H1 (cell line): Measurements from ENCODE around the gene DAPK3. TPM values are rescaled to one million over a fixed set of nuclear protein-coding genes. Genes with fewer than 3 reads are reported as not detected.

Experiments
- CTCF ChIA-PET: fragments of 300-600 bp; sonication (Branson Sonifier 250); formaldehyde crosslinking; loops from one replicate; lab custom pipeline; 2021; ENCODE audit not compliant: partially characterized antibody; lab: Charles Lee
- POLR2A ChIA-PET: fragments of 300-600 bp; sonication (Branson Sonifier 250); formaldehyde crosslinking; loops from one replicate; lab custom pipeline; 2021; ENCODE audit warnings: inconsistent platforms; ENCODE audit not compliant: partially characterized antibody; lab: Charles Lee
- DNase-seq, 2 experiments: peaks; one replicate each; pipeline versions ENCODE4 v3.0.0 to v3.0.0-alpha.2; 2010 to 2022; ENCODE audit warnings: low spot score in 2 of 2, low read depth in 1 of 2, mixed read lengths in 1 of 2
- FAIRE-seq: peaks from 2 replicates; lab custom pipeline; 2011; peaks lifted over from hg19 to GRCh38; lab: Jason Lieb, UNC
- H2AFZ ChIP-seq: 2 replicates; pipeline ENCODE4 v1.8.1; 2012; ENCODE audit warnings: low read length, inconsistent platforms
- H2AK5ac ChIP-seq: 2 replicates; pipeline ENCODE4 v1.6.1; 2013; ENCODE audit warnings: low read depth, low read length
- H2BK120ac ChIP-seq: replicated peaks from 2 replicates; pipeline ENCODE3; 2013; ENCODE audit warnings: low read depth, low read length, inconsistent platforms
- H2BK12ac ChIP-seq: 2 replicates; pipeline ENCODE4 v1.6.1; 2013; ENCODE audit warnings: low read depth, low read length
- H2BK15ac ChIP-seq: 2 replicates; pipeline ENCODE4 v1.6.1; 2013; ENCODE audit warnings: low read length
- H2BK20ac ChIP-seq: 2 replicates; pipeline ENCODE4 v1.6.1; 2013; ENCODE audit warnings: low read length
- H2BK5ac ChIP-seq: 2 replicates; pipeline ENCODE4 v1.6.1; 2013; ENCODE audit warnings: low read depth, low read length
- H3K14ac ChIP-seq: 2 replicates; pipeline ENCODE4 v1.6.1; 2013; ENCODE audit warnings: inconsistent platforms; ENCODE audit not compliant: insufficient read length
- H3K18ac ChIP-seq: 2 replicates; pipeline ENCODE4 v1.6.1; 2013; ENCODE audit warnings: low read length; ENCODE audit errors: extremely low read depth
- H3K23ac ChIP-seq: 2 replicates; pipeline ENCODE4 v1.6.1; 2013; ENCODE audit warnings: inconsistent platforms; ENCODE audit not compliant: insufficient read length
- H3K23me2 ChIP-seq: 2 replicates; pipeline ENCODE4 v1.6.1; 2013; ENCODE audit warnings: low read depth, low read length
- H3K27ac ChIP-seq: 2 replicates; pipeline ENCODE4 v1.6.1; 2011; ENCODE audit warnings: low read depth, low read length, inconsistent platforms
- H3K27me3 ChIP-seq, 4 experiments: replicated peaks in 1 of 4; 1 replicate in 1 of 4; 2 replicates in 3 of 4; pipeline versions ENCODE4 v1.6.1 to v1.8.1; 2011 to 2013; ENCODE audit warnings: low read length in 3 of 4, mild to moderate bottlenecking in 3 of 4, inconsistent platforms in 2 of 4, mixed read lengths in 2 of 4, moderate library complexity in 1 of 4; ENCODE audit not compliant: control insufficient read depth in 3 of 4, insufficient read depth in 3 of 4; ENCODE audit errors: extremely low read depth in 1 of 4
- H3K36me3 ChIP-seq, 4 experiments: 2 replicates each; pipeline versions ENCODE4 v1.6.1 to v1.8.1; 2011 to 2013; ENCODE audit warnings: mild to moderate bottlenecking in 4 of 4, low read length in 3 of 4, moderate library complexity in 2 of 4, control low read depth in 1 of 4, inconsistent platforms in 1 of 4; ENCODE audit not compliant: insufficient read depth in 4 of 4, control insufficient read depth in 2 of 4
- H3K4ac ChIP-seq: replicated peaks from 2 replicates; pipeline ENCODE3; 2013; ENCODE audit warnings: low read length, low read depth, mixed read lengths, inconsistent platforms; ENCODE audit not compliant: insufficient read length
- H3K4me1 ChIP-seq, 4 experiments: replicated peaks in 1 of 4; 1 replicate in 1 of 4; 2 replicates in 3 of 4; pipeline versions ENCODE4 v1.6.1 to v1.8.1; 2011 to 2013; ENCODE audit warnings: low read length in 3 of 4, inconsistent platforms in 2 of 4, mixed read lengths in 1 of 4; ENCODE audit not compliant: insufficient read depth in 4 of 4, control insufficient read depth in 3 of 4
- H3K4me2 ChIP-seq, 2 experiments: 2 replicates each; pipeline versions ENCODE4 v1.6.1 to v1.8.1; 2011 to 2013; ENCODE audit warnings: low read depth in 2 of 2, low read length in 2 of 2, control low read depth in 1 of 2, inconsistent platforms in 1 of 2, mild to moderate bottlenecking in 1 of 2; ENCODE audit not compliant: insufficient read depth in 1 of 2
- H3K4me3 ChIP-seq, 4 experiments: fragments of 200-600, 300-600 bp in 1 of 4; sonication (generic), shearing (Covaris generic), sonication (Bioruptor Twin) in 1 of 4; 2 replicates each; pipeline versions ENCODE4 v1.5.1 to v1.8.1; 2011 to 2016; ENCODE audit warnings: low read length in 4 of 4, low read depth in 3 of 4, control low read depth in 2 of 4, inconsistent platforms in 2 of 4, mild to moderate bottlenecking in 2 of 4, mixed read lengths in 1 of 4, moderate library complexity in 1 of 4; ENCODE audit not compliant: insufficient read depth in 2 of 4; ENCODE audit errors: extremely low read depth in 1 of 4
- H3K56ac ChIP-seq: replicated peaks from 2 replicates; pipeline ENCODE3; 2013; ENCODE audit warnings: low read depth, mild to moderate bottlenecking, mixed read lengths, low read length, inconsistent platforms; ENCODE audit not compliant: insufficient read length
- H3K79me1 ChIP-seq: 2 replicates; pipeline ENCODE4 v1.6.1; 2013; ENCODE audit warnings: low read depth, low read length, control low read depth
- H3K79me2 ChIP-seq, 2 experiments: 2 replicates each; pipeline versions ENCODE4 v1.6.1 to v1.8.1; 2012 to 2013; ENCODE audit warnings: low read length in 2 of 2, mild to moderate bottlenecking in 2 of 2, inconsistent platforms in 1 of 2; ENCODE audit not compliant: insufficient read depth in 2 of 2, control insufficient read depth in 1 of 2
- H3K9ac ChIP-seq, 4 experiments: replicated peaks in 1 of 4; 1 replicate in 1 of 4; 2 replicates in 3 of 4; pipeline versions ENCODE4 v1.6.1 to v1.8.1; 2011 to 2013; ENCODE audit warnings: low read depth in 3 of 4, low read length in 3 of 4, control low read depth in 2 of 4, mild to moderate bottlenecking in 2 of 4, moderate library complexity in 2 of 4, inconsistent platforms in 1 of 4; ENCODE audit errors: extremely low read depth in 1 of 4
- H3K9me3 ChIP-seq, 2 experiments: 2 replicates each; pipeline versions ENCODE4 v1.6.1 to v1.8.1; 2012 to 2013; ENCODE audit warnings: mild to moderate bottlenecking in 2 of 2, moderate library complexity in 2 of 2, control low read depth in 1 of 2, inconsistent platforms in 1 of 2, low read depth in 1 of 2, low read length in 1 of 2, mixed read lengths in 1 of 2; ENCODE audit not compliant: insufficient read depth in 2 of 2
- H4K20me1 ChIP-seq, 2 experiments: replicated peaks in 1 of 2; 2 replicates each; pipeline versions ENCODE3 to v1.8.1; 2011 to 2013; ENCODE audit warnings: inconsistent platforms in 2 of 2, low read length in 2 of 2, mild to moderate bottlenecking in 1 of 2; ENCODE audit not compliant: insufficient read depth in 2 of 2, control insufficient read depth in 1 of 2
- H4K5ac ChIP-seq: 2 replicates; pipeline ENCODE4 v1.6.1; 2013; ENCODE audit warnings: low read length, low read depth, mixed read lengths, inconsistent platforms; ENCODE audit not compliant: insufficient read length
- H4K8ac ChIP-seq: 2 replicates; pipeline ENCODE4 v1.8.0; 2013; ENCODE audit warnings: mild to moderate bottlenecking, moderate library complexity, low read length, inconsistent platforms; ENCODE audit not compliant: insufficient read depth; ENCODE audit errors: extremely low read depth
- H4K91ac ChIP-seq: replicated peaks from 2 replicates; pipeline ENCODE3; 2013; ENCODE audit warnings: low read length, mixed read lengths, inconsistent platforms; ENCODE audit not compliant: insufficient read length
- CBX8 ChIP-seq: fragments of 300-800, 300-1000 bp; sonication (generic); IDR thresholded peaks from 2 replicates; pipeline ENCODE4 v1.7.1; 2016; ENCODE audit warnings: low read depth, low read length, borderline replicate concordance
- CEBPB ChIP-seq: IDR thresholded peaks from 2 replicates; pipeline ENCODE4 v1.6.1; 2012; ENCODE audit warnings: low read depth, low read length
- GABPA ChIP-seq: IDR thresholded peaks from 2 replicates; pipeline ENCODE4 v1.6.1; 2011; ENCODE audit warnings: mild to moderate bottlenecking, low read length, moderate library complexity, borderline replicate concordance; ENCODE audit not compliant: insufficient read depth
- HDAC2 ChIP-seq, 2 experiments: fragments of 300-600 bp in 1 of 2; sonication (generic) in 1 of 2; IDR thresholded peaks; 2 replicates each; pipeline ENCODE4 v1.6.1; 2011 to 2012; ENCODE audit warnings: low read depth in 2 of 2, low read length in 2 of 2, mild to moderate bottlenecking in 2 of 2, moderate library complexity in 2 of 2, borderline replicate concordance in 1 of 2, inconsistent platforms in 1 of 2
- POLR2A ChIP-seq, 2 experiments: IDR thresholded peaks; 1 replicate in 1 of 2; 2 replicates in 1 of 2; pipeline ENCODE4 v1.6.1; 2011; ENCODE audit warnings: low read depth in 2 of 2, low read length in 2 of 2, mild to moderate bottlenecking in 2 of 2; ENCODE audit errors: control extremely low read depth in 1 of 2
- POLR2AphosphoS5 ChIP-seq: IDR thresholded peaks from 2 replicates; pipeline ENCODE4 v1.6.1; 2011; ENCODE audit warnings: low read depth, low read length
- SP4 ChIP-seq: IDR thresholded peaks from 2 replicates; pipeline ENCODE4 v1.6.1; 2012; ENCODE audit warnings: low read length, inconsistent platforms
- TBP ChIP-seq: IDR thresholded peaks from 2 replicates; pipeline ENCODE4 v1.6.1; 2011; ENCODE audit warnings: low read depth, low read length, improper control_type of control experiment
- WGBS, 2 experiments: shearing (Covaris generic) in 1 of 2; methylation state at CpG; one replicate each; pipeline versions ENCODE4 v1.1.6 to v1.1.7; 2013 to 2015; ENCODE audit warnings: low lambda C conversion rate in 2 of 2, mixed read lengths in 2 of 2, inconsistent platforms in 1 of 2, low coverage in 1 of 2, missing lambda C conversion rate in 1 of 2; ENCODE audit not compliant: insufficient replicate concordance in 2 of 2, insufficient coverage in 1 of 2, insufficient read length in 1 of 2; ENCODE audit errors: extremely low coverage in 1 of 2, missing lambda C conversion rate in 1 of 2; 5-methylcytosine and 5-hydroxymethylcytosine counted together
- polyA plus RNA-seq, 7 experiments: library from polyadenylated mRNA; depleted of rRNA in 3 of 7; stranded (reverse) in 5 of 7; unstranded in 2 of 7; fragments of >200 nt in 5 of 7; fragments of 200-250 nt in 2 of 7; gene quantifications; 1 replicate in 5 of 7; 2 replicates in 1 of 7; 4 replicates in 1 of 7; pipeline versions ENCODE4 v1.2.1 to v1.2.3, GENCODE V29; 2011 to 2013; ENCODE audit warnings: missing spikeins in 2 of 7, mixed read lengths in 2 of 7
- total RNA-seq: library from RNA; stranded (reverse); fragmentation: NEBNext Ultra II Directional; extraction: Animal tissue kit (Norgen Biotek cat#: 25700); gene quantifications from 2 replicates; pipeline ENCODE4 v1.2.1, GENCODE V29; 2021

DAPK3 gene
- total and polyA plus RNA-seq, 2 of the 8 experiments (the other 6 are each of a cell fraction or from before 2014, with no cell fraction given): 53.2 to 78.1 TPM

- H3K23me2 ChIP-seq: peaks cover 5% of the 10 kb centered on the region
- TF ChIP-seq SP4 (no peak), HDAC2 (IDR thresholded peaks at IDR 0.05; ENCODE audit: borderline replicate concordance in 1 of 2, low read depth in 2 of 2, low read length in 2 of 2) (no peak), TBP (no peak), POLR2A (IDR thresholded peaks at IDR 0.05; ENCODE audit: control extremely low read depth in 1 of 2, low read depth in 2 of 2, low read length in 2 of 2) (no peak), GABPA (no peak), POLR2AphosphoS5 (no peak), CBX8 (no peak), CEBPB (no peak)
- H2AK5ac ChIP-seq: no peak overlapping the region
These were observed 42.2 kb upstream of the DAPK3 start for GRCh38 chr19:4012975-4013634.

More at GRCh38 chr19:4012975-4013634, 42.2 kb upstream of the DAPK3 start:
- Histone ChIP-seq H3K4ac (no peak overlapping the region), H4K8ac (0 out of 2 replicates have a peak overlapping the region, but pooled peaks have one; percentile 42), H3K4me3 (no peak overlapping the region), H3K27ac (no peak overlapping the region), H4K91ac (no peak overlapping the region), H3K23ac (no peak overlapping the region), H3K56ac (no peak overlapping the region), H3K79me1 (peaks cover 22% of the 10 kb centered on the region), H4K5ac (no peak overlapping the region), H3K79me2 (peaks cover 15 to 71% of the 10 kb centered on the region in 2 experiments), H3K4me1 (peaks cover 3 to 12% (median 5%) of the 10 kb centered on the region in 4 experiments; a peak in 6 of 7 replicates), H2AFZ (no peak overlapping the region), H3K4me2 (no peak overlapping the region), H3K27me3 (no peaks in the 10 kb centered on the region), H2BK120ac (no peak overlapping the region), H4K20me1 (peaks cover 33 to 44% of the 10 kb centered on the region in 2 experiments), H3K18ac (no peak overlapping the region), H2BK5ac (no peak overlapping the region), H2BK12ac (no peak overlapping the region), H3K9ac (no peak overlapping the region), H3K14ac (no peak overlapping the region), H2BK15ac (no peak overlapping the region), H3K9me3 (no peaks in the 10 kb centered on the region), H3K36me3 (peaks cover 0 to 26% (median 7%) of the 10 kb centered on the region in 4 experiments; a peak in 5 of 8 replicates), H2BK20ac (no peak overlapping the region)
- 95% methylated on average over 32 of the region's 33 CpGs; no CpG with 5 or more reads in 1 of the 2 experiments for WGBS, 2 experiments
- DNase-seq (no peak), FAIRE-seq (no peak)
- CTCF ChIA-PET: interaction anchor here (1.0 kb wide), 1 partner anchor 230 kb away, joined by 3 read pairs; no protein-coding TSS in a partner anchor
- POLR2A ChIA-PET: interaction anchor here (0.7 to 2.4 kb wide), 5 partner anchors 24 to 102 kb away, joined by 3 to 12 read pairs (median 4); partner anchors contain the start of gene EEF2
